IPS DF 6.9 (cell line): ENCODE data around the gene XPO5.

ENCODE experiments used
- DNase-seq: peaks from one replicate; pipeline ENCODE4 v3.0.0-alpha.2; 2013; ENCODE audit warnings: low read depth, low spot score
- H3K27ac ChIP-seq: one replicate; pipeline ENCODE4 v1.5.1; 2013; ENCODE audit warnings: low read length, control low read depth
- H3K27me3 ChIP-seq: 2 replicates; pipeline ENCODE4 v1.6.1; 2013; ENCODE audit warnings: mild to moderate bottlenecking, low read length; ENCODE audit not compliant: control insufficient read depth, insufficient read depth
- H3K36me3 ChIP-seq: 2 replicates; pipeline ENCODE4 v1.6.1; 2013; ENCODE audit warnings: low read length; ENCODE audit not compliant: control insufficient read depth, insufficient read depth
- H3K4me1 ChIP-seq: 2 replicates; pipeline ENCODE4 v1.6.1; 2013; ENCODE audit warnings: low read length; ENCODE audit not compliant: control insufficient read depth, insufficient read depth
- H3K4me3 ChIP-seq: 2 replicates; pipeline ENCODE4 v1.5.1; 2013; ENCODE audit warnings: mild to moderate bottlenecking, low read length
- H3K9me3 ChIP-seq: 2 replicates; pipeline ENCODE4 v1.6.1; 2013; ENCODE audit warnings: low read length, inconsistent platforms; ENCODE audit not compliant: control insufficient read depth, insufficient read depth
- WGBS: extraction: QIAGEN DNeasy Blood & Tissue Kit; methylation state at CpG from one replicate; pipeline ENCODE4 v1.1.7; 2013; ENCODE audit warnings: mixed read lengths, missing lambda C conversion rate; ENCODE audit not compliant: insufficient read length, insufficient coverage; 5-methylcytosine and 5-hydroxymethylcytosine counted together

XPO5 gene

GRCh38 chr6:43491750-43492661 is 83.8 kb downstream of the XPO5 start:
- WGBS = no CpG with 5 or more reads among the region's 10 CpGs
- no peaks in the 10 kb centered on the region for H3K36me3 ChIP-seq
- H3K9me3 ChIP-seq = no peaks in the 10 kb centered on the region
- peaks cover 10% of the 10 kb centered on the region for H3K4me1 ChIP-seq
- no peak overlapping the region for H3K4me3 ChIP-seq
- no peak overlapping the region for H3K27ac ChIP-seq
- DNase-seq = no peak
- no peaks in the 10 kb centered on the region for H3K27me3 ChIP-seq

- DNase-seq = no peak
- Histone ChIP-seq H3K9me3 (no peaks in the 10 kb centered on the region), H3K36me3 (no peaks in the 10 kb centered on the region), H3K27ac (no peak overlapping the region), H3K4me3 (no peak overlapping the region), H3K4me1 (peaks cover 5% of the 10 kb centered on the region; the same call in 1 of the 2 replicates), H3K27me3 (no peaks in the 10 kb centered on the region)
- no CpG with 5 or more reads among the region's 6 CpGs for WGBS
Measured at GRCh38 chr6:43490523-43490939, 85.3 kb downstream of the XPO5 start.

- Histone ChIP-seq H3K9me3 (no peaks in the 10 kb centered on the region), H3K36me3 (no peaks in the 10 kb centered on the region), H3K27me3 (no peaks in the 10 kb centered on the region), H3K4me3 (no peak overlapping the region), H3K27ac (no peak overlapping the region), H3K4me1 (no peaks in the 10 kb centered on the region)
- DNase-seq = no peak
- no CpG with 5 or more reads among the region's 12 CpGs for WGBS
Measured at GRCh38 chr6:43489277-43490072, 86.4 kb downstream of the XPO5 start.

GRCh38 chr6:43488667-43489276 is 87.1 kb downstream of the XPO5 start:
- no CpG with 5 or more reads among the region's 4 CpGs for WGBS
- Histone ChIP-seq H3K27me3 (no peaks in the 10 kb centered on the region), H3K27ac (no peak overlapping the region), H3K9me3 (no peaks in the 10 kb centered on the region), H3K4me1 (no peaks in the 10 kb centered on the region), H3K36me3 (no peaks in the 10 kb centered on the region), H3K4me3 (no peak overlapping the region)
- no peak for DNase-seq

GRCh38 chr6:43481591-43482236 is 94.1 kb downstream of the XPO5 start:
- H3K4me3 ChIP-seq = no peak overlapping the region
- peaks cover 5% of the 10 kb centered on the region; the same call in 1 of the 2 replicates for H3K4me1 ChIP-seq
- no peaks in the 10 kb centered on the region for H3K27me3 ChIP-seq
- H3K27ac ChIP-seq = no peak overlapping the region
- no peaks in the 10 kb centered on the region for H3K36me3 ChIP-seq
- H3K9me3 ChIP-seq = no peaks in the 10 kb centered on the region
- no peak for DNase-seq
- WGBS = no CpG with 5 or more reads among the region's 11 CpGs

- peaks cover 5% of the 10 kb centered on the region; the same call in 1 of the 2 replicates for H3K4me1 ChIP-seq
- WGBS = no CpG with 5 or more reads among the region's 2 CpGs
Measured at GRCh38 chr6:43481075-43481474, 94.8 kb downstream of the XPO5 start.

GRCh38 chr6:43478008-43478372 is 97.8 kb downstream of the XPO5 start:
- Histone ChIP-seq H3K9me3 (no peaks in the 10 kb centered on the region), H3K4me1 (peaks cover 5% of the 10 kb centered on the region; the same call in 1 of the 2 replicates), H3K27me3 (no peaks in the 10 kb centered on the region; the same call in 1 of the 2 replicates), H3K4me3 (peak overlapping the region; percentile 90; the same call in 1 of the 2 replicates), H3K27ac (no peak overlapping the region), H3K36me3 (no peaks in the 10 kb centered on the region)
- DNase-seq = no peak
- WGBS = no CpG with 5 or more reads among the region's 3 CpGs

More at GRCh38 chr6:43481075-43481474, 94.8 kb downstream of the XPO5 start:
- Histone ChIP-seq H3K9me3 (no peaks in the 10 kb centered on the region), H3K27ac (no peak overlapping the region), H3K27me3 (no peaks in the 10 kb centered on the region), H3K4me3 (no peak overlapping the region), H3K36me3 (no peaks in the 10 kb centered on the region)
- DNase-seq = no peak

GRCh38 chr6:43477235-43478007 is 98.4 kb downstream of the XPO5 start, which contains the start of gene TJAP1:
Gene TJAP1, plus strand, starts transcription at chr6:43477570. Its CDS starts 21,432 bp downstream, at chr6:43499002.
- Histone ChIP-seq H3K27ac (no peak within 1 kb of the TSS), H3K4me1 (peaks cover 5% of the 10 kb centered on the region; the same call in 1 of the 2 replicates), H3K4me3 (peak within 1 kb of the TSS; percentile 90; the same call in 1 of the 2 replicates), H3K27me3 (no peaks in the 10 kb centered on the region; the same call in 1 of the 2 replicates), H3K9me3 (no peaks in the 10 kb centered on the region), H3K36me3 (no peaks in the 10 kb centered on the region)
- DNase-seq = peak; percentile 83
- WGBS = no CpG with 5 or more reads among the region's 34 CpGs

- Histone ChIP-seq H3K9me3 (no peaks in the 10 kb centered on the region), H3K27me3 (no peaks in the 10 kb centered on the region; the same call in 1 of the 2 replicates), H3K27ac (no peak overlapping the region), H3K4me3 (no peak overlapping the region; the same call in 1 of the 2 replicates), H3K36me3 (no peaks in the 10 kb centered on the region), H3K4me1 (peaks cover 2% of the 10 kb centered on the region; the same call in 1 of the 2 replicates)
- no peak for DNase-seq
- no CpG with 5 or more reads among the region's 2 CpGs for WGBS
Measured at GRCh38 chr6:43476746-43477145, 99.1 kb downstream of the XPO5 start.
